HepG2 (cell line): ENCODE data around the gene ATPAF1. TPM values are rescaled to one million over a fixed set of nuclear protein-coding genes. Genes with fewer than 3 reads are reported as not detected.

ENCODE experiments used
- ATAC-seq: fragments of 200-7000 bp; cut with Tn5 transposase; 3 replicates; pipeline ENCODE4 v1.9.1; 2020; ENCODE audit warnings: mild to moderate bottlenecking, moderate library complexity
- BruUV-seq: library from RNA; stranded (reverse); fragments of 400-500 nt; replicated peaks from 2 replicates; lab custom pipeline; 2021; lab: Mats Ljungman, UMichigan
- CTCF ChIA-PET: fragments of 300-600 bp; formaldehyde crosslinking; extraction: SDS; loops from one replicate; lab custom pipeline; 2021; ENCODE audit warnings: low total read pairs, inconsistent platforms, low intra/inter-chr PET ratio; lab: Yijun Ruan, JAX
- POLR2A ChIA-PET: fragments of 350-600 bp; sonication (Branson Sonifier 250); formaldehyde crosslinking; loops from one replicate; lab custom pipeline; 2020; ENCODE audit warnings: antibody characterized with exemption, inconsistent platforms; lab: Yijun Ruan, JAX
- DNase-seq: peaks from one replicate; pipeline ENCODE4 v3.0.0-alpha.2; 2015; ENCODE audit warnings: low spot score
- FAIRE-seq: peaks from 3 replicates; lab custom pipeline; 2011; peaks lifted over from hg19 to GRCh38; lab: Jason Lieb, UNC
- H2AFZ ChIP-seq: one replicate; pipeline ENCODE4 v1.6.1; 2011; ENCODE audit warnings: low read length, inconsistent platforms
- H3K27ac ChIP-seq: fragments of 300-600 bp; 3 replicates; pipeline ENCODE4 v1.8.0; 2011; ENCODE audit warnings: mixed run types, mild to moderate bottlenecking, mixed read lengths, low read length, inconsistent platforms; ENCODE audit not compliant: insufficient read depth; ENCODE audit errors: extremely low read length
- H3K27me3 ChIP-seq, 2 experiments: fragments of 200-600 bp in 1 of 2; 2 replicates in 1 of 2; 3 replicates in 1 of 2; pipeline versions ENCODE4 v1.6.0 to v1.8.0; 2011; ENCODE audit warnings: low read length in 2 of 2, mild to moderate bottlenecking in 2 of 2, moderate library complexity in 2 of 2, inconsistent platforms in 1 of 2; ENCODE audit not compliant: insufficient read depth in 2 of 2, control insufficient read depth in 1 of 2
- H3K36me3 ChIP-seq, 2 experiments: fragments of 200-600 bp in 1 of 2; replicated peaks in 1 of 2; 2 replicates in 1 of 2; 3 replicates in 1 of 2; pipeline versions ENCODE4 v1.5.1 to v1.8.0; 2011; ENCODE audit warnings: low read length in 2 of 2, inconsistent platforms in 1 of 2; ENCODE audit not compliant: insufficient read depth in 2 of 2, control insufficient read depth in 1 of 2
- H3K4me1 ChIP-seq: 2 replicates; pipeline ENCODE4 v1.5.1; 2012; ENCODE audit warnings: low read length, inconsistent platforms; ENCODE audit not compliant: insufficient read depth
- H3K4me2 ChIP-seq: 2 replicates; pipeline ENCODE4 v1.6.0; 2011; ENCODE audit warnings: low read depth, low read length, inconsistent platforms
- H3K4me3 ChIP-seq, 3 experiments: fragments of 200-600 bp in 1 of 3; sonication (generic), shearing (Covaris generic) in 1 of 3; replicated peaks in 1 of 3; 2 replicates each; pipeline ENCODE4 v1.5.1; 2011 to 2016; ENCODE audit warnings: low read length in 3 of 3, inconsistent platforms in 2 of 3, low read depth in 2 of 3, mild to moderate bottlenecking in 2 of 3, control low read depth in 1 of 3, mixed read lengths in 1 of 3; ENCODE audit not compliant: insufficient read depth in 1 of 3
- H3K79me2 ChIP-seq: one replicate; pipeline ENCODE4 v1.6.1; 2011; ENCODE audit warnings: low read length, inconsistent platforms; ENCODE audit not compliant: insufficient read depth
- H3K9ac ChIP-seq: 2 replicates; pipeline ENCODE4 v1.6.0; 2011; ENCODE audit warnings: mild to moderate bottlenecking, low read depth, low read length, inconsistent platforms; ENCODE audit not compliant: insufficient read depth
- H3K9me3 ChIP-seq: 2 replicates; pipeline ENCODE4 v1.5.1; 2012; ENCODE audit warnings: mild to moderate bottlenecking, low read length
- H4K20me1 ChIP-seq: 2 replicates; pipeline ENCODE4 v1.6.0; 2011; ENCODE audit warnings: inconsistent platforms, mild to moderate bottlenecking, low read length, moderate library complexity; ENCODE audit not compliant: insufficient read depth
- CBX2 ChIP-seq, 2 experiments: fragments of 200-600 bp in 1 of 2; sonication (generic); formaldehyde crosslinking in 1 of 2; IDR thresholded peaks; 2 replicates each; pipeline versions ENCODE4 v1.7.0 to v1.8.1; 2018 to 2022; ENCODE audit warnings: low read depth in 2 of 2, low read length in 1 of 2, mild to moderate bottlenecking in 1 of 2, missing genetic modification reagents in 1 of 2
- CSRNP1 ChIP-seq: sonication (generic); formaldehyde crosslinking; IDR thresholded peaks from 2 replicates; pipeline ENCODE4 v1.8.1; 2023; ENCODE audit warnings: mild to moderate bottlenecking, missing genetic modification reagents
- KLF6 ChIP-seq: IDR thresholded peaks from 2 replicates; pipeline ENCODE4 v1.8.0; 2016; ENCODE audit warnings: missing biosample characterization, missing genetic modification reagents
- MAFK ChIP-seq, 2 experiments: IDR thresholded peaks in 1 of 2; conservative IDR thresholded peaks in 1 of 2; 2 replicates each; pipeline ENCODE4 v1.6.1; 2011; ENCODE audit warnings: improper control_type of control experiment in 2 of 2, low read length in 2 of 2
- NCOA5 ChIP-seq: sonication (generic); formaldehyde crosslinking; IDR thresholded peaks from 2 replicates; pipeline ENCODE4 v1.4.0; 2020; ENCODE audit warnings: missing genetic modification reagents
- RFX5 ChIP-seq: IDR thresholded peaks from 2 replicates; pipeline ENCODE4 v1.6.1; 2011; ENCODE audit warnings: low read depth, low read length, improper control_type of control experiment
- SMAD9 ChIP-seq: sonication (generic); formaldehyde crosslinking; IDR thresholded peaks from 2 replicates; pipeline ENCODE4 v1.5.1; 2020; ENCODE audit warnings: mild to moderate bottlenecking, missing genetic modification reagents
- THAP9 ChIP-seq: sonication (generic); formaldehyde crosslinking; IDR thresholded peaks from 2 replicates; pipeline ENCODE4; 2020; ENCODE audit warnings: missing genetic modification reagents, mild to moderate bottlenecking, borderline replicate concordance
- ZNF20 ChIP-seq: sonication (generic); formaldehyde crosslinking; IDR thresholded peaks from 2 replicates; pipeline ENCODE4 v1.4.0; 2020; ENCODE audit warnings: mild to moderate bottlenecking, moderate library complexity, missing genetic modification reagents
- ZNF263 ChIP-seq: sonication (generic); formaldehyde crosslinking; IDR thresholded peaks from 2 replicates; pipeline ENCODE4 v1.4.0; 2020; ENCODE audit warnings: missing genetic modification reagents
- ZNF431 ChIP-seq: sonication (generic); formaldehyde crosslinking; IDR thresholded peaks from 2 replicates; pipeline ENCODE4 v1.9.0; 2022; ENCODE audit warnings: missing genetic modification reagents, low read depth, mild to moderate bottlenecking, borderline replicate concordance
- ZNF432 ChIP-seq: sonication (generic); formaldehyde crosslinking; IDR thresholded peaks from 2 replicates; pipeline ENCODE4 v1.5.0; 2020; ENCODE audit warnings: missing genetic modification reagents, mild to moderate bottlenecking, borderline replicate concordance
- ZNF598 ChIP-seq: sonication (generic); formaldehyde crosslinking; IDR thresholded peaks from 2 replicates; pipeline ENCODE4 v1.5.1; 2020; ENCODE audit warnings: mild to moderate bottlenecking, missing genetic modification reagents, borderline replicate concordance
- WGBS: methylation state at CpG from one replicate; pipeline ENCODE4 v1.1.6; 2017; ENCODE audit warnings: low lambda C conversion rate; 5-methylcytosine and 5-hydroxymethylcytosine counted together
- in situ Hi-C: cut with HindIII; loops from 2 replicates; pipeline ENCODE4 v1.10.0; 2017; ENCODE audit warnings: low pct_unique_long_range_greater_than_20kb; ENCODE audit not compliant: extremely low pct_ligation_motif_present
- intact Hi-C: fragments of 100-400 bp; cut with micrococcal nuclease; formaldehyde crosslinking; loops from one replicate; pipeline ENCODE4 v1.10.0; 2022; ENCODE audit not compliant: unreplicated experiment
- polyA plus RNA-seq, 8 experiments: library from polyadenylated mRNA; depleted of rRNA in 3 of 8; stranded (reverse) in 7 of 8; unstranded in 1 of 8; fragments of >200 nt; fragmentation: Illumina TruSeq in 4 of 8; extraction: Trizol in 4 of 8; gene quantifications; 2 replicates each; pipeline versions ENCODE4 v1.2.1 to v1.2.3, GENCODE V29; 2011 to 2016; ENCODE audit warnings: low read depth in 4 of 8, missing spikeins in 1 of 8, mixed read lengths in 1 of 8; ENCODE audit not compliant: insufficient read depth in 1 of 8
- total RNA-seq, 5 experiments: library from RNA; depleted of rRNA; stranded (reverse); fragments of >200 nt; fragmentation: Illumina TruSeq; extraction: Trizol; gene quantifications; 2 replicates each; pipeline ENCODE4 v1.2.3, GENCODE V29; 2016; ENCODE audit warnings: low read depth in 1 of 5
- TF ChIP-seq, protein P1 (sequence below): sonication (generic); formaldehyde crosslinking; conservative IDR thresholded peaks from 2 replicates; pipeline ENCODE4 v1.5.0; 2020; ENCODE audit warnings: missing genetic modification reagents

The ATPAF1 gene
- total and polyA plus RNA-seq, 2 of the 13 experiments (the other 11 are each of a cell fraction or from before 2014, with no cell fraction given), result 66.6 to 76.7 TPM

GRCh38 chr1:46708121-46708520, 40.0 kb upstream of the ATPAF1 start:
- Histone ChIP-seq H4K20me1 (no peaks in the 10 kb centered on the region; the same call in 1 of the 2 replicates), H3K27ac (no peak overlapping the region), H3K4me3 (no peak overlapping the region), H3K4me2 (no peak overlapping the region), H3K9me3 (no peaks in the 10 kb centered on the region), H3K36me3 (peaks cover 13 to 73% of the 10 kb centered on the region in 2 experiments), H3K4me1 (no peaks in the 10 kb centered on the region), H3K27me3 (no peaks in the 10 kb centered on the region), H3K79me2 (peaks cover 2% of the 10 kb centered on the region), H3K9ac (no peak overlapping the region), H2AFZ (no peak overlapping the region)
- FAIRE-seq (no peak), ATAC-seq (no peak), DNase-seq (no peak)
- TF ChIP-seq MAFK (conservative IDR thresholded peaks at IDR 0.05 in 1 of 2, IDR thresholded peaks at IDR 0.05 in 1 of 2; ENCODE audit: low read length in 2 of 2) (no peak), ZNF432 (CRISPR knock-in tag) (no peak), KLF6 (no peak), CSRNP1 (CRISPR knock-in tag) (no peak), THAP9 (no peak), ZNF431 (CRISPR knock-in tag) (no peak), ZNF20 (no peak), RFX5 (no peak), NCOA5 (CRISPR knock-in tag) (no peak), ZNF263 (CRISPR knock-in tag) (no peak), CBX2 (IDR thresholded peaks at IDR 0.05; ENCODE audit: low read depth, low read length) (no peak), CBX2 (CRISPR knock-in tag; IDR thresholded peaks at IDR 0.05; ENCODE audit: low read depth) (no peak), ZNF598 (CRISPR knock-in tag) (no peak), SMAD9 (CRISPR knock-in tag) (no peak)
- TF ChIP-seq, protein P1, sequence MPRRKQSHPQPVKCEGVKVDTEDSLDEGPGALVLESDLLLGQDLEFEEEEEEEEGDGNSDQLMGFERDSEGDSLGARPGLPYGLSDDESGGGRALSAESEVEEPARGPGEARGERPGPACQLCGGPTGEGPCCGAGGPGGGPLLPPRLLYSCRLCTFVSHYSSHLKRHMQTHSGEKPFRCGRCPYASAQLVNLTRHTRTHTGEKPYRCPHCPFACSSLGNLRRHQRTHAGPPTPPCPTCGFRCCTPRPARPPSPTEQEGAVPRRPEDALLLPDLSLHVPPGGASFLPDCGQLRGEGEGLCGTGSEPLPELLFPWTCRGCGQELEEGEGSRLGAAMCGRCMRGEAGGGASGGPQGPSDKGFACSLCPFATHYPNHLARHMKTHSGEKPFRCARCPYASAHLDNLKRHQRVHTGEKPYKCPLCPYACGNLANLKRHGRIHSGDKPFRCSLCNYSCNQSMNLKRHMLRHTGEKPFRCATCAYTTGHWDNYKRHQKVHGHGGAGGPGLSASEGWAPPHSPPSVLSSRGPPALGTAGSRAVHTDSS (CRISPR knock-in tag), result no peak
- CTCF ChIA-PET, result no interaction called here
- 100% methylated on average over 1 of the region's 1 CpG for WGBS
- intact Hi-C loops, result no loop called here
- POLR2A ChIA-PET, result interaction anchor here (1.4 kb wide), 1 partner anchor 17 kb away, joined by 3 read pairs; no protein-coding TSS in a partner anchor
- no TSS peak for BruUV-seq
- in situ Hi-C loops, result no loop called here
